Uterus (tissue), 4 donors: Measurements from ENCODE around the gene SMR3B. TPM values are rescaled to one million over a fixed set of nuclear protein-coding genes. Genes with fewer than 3 reads are reported as not detected.

ENCODE experiments used
- DNase-seq, 2 donors: peaks; one replicate each; pipeline ENCODE4 v3.0.0-alpha.2; 2019 to 2020
- H3K27ac ChIP-seq, 2 donors: fragments of 200-600 bp; sonication (generic); 1 replicate in 1 of 2; 2 replicates in 1 of 2; pipeline ENCODE4 v1.5.1; 2016 to 2018
- H3K27me3 ChIP-seq, 2 donors: fragments of 200-600 bp; sonication (generic); one replicate each; pipeline ENCODE4 v1.5.1; 2018 to 2019; ENCODE audit warnings: control low read depth in 1 of 2
- H3K36me3 ChIP-seq, 2 donors: fragments of 200-600 bp; sonication (generic); one replicate each; pipeline ENCODE4 v1.5.1; 2019; ENCODE audit warnings: control low read depth in 1 of 2
- H3K4me1 ChIP-seq, 2 donors: fragments of 200-600 bp; sonication (generic); one replicate each; pipeline ENCODE4 v1.5.1; 2018 to 2019; ENCODE audit warnings: control low read depth in 1 of 2
- H3K4me3 ChIP-seq, 2 donors: fragments of 200-600 bp; sonication (generic); 1 replicate in 1 of 2; 2 replicates in 1 of 2; pipeline ENCODE4 v1.5.1; 2018 to 2019; ENCODE audit warnings: mild to moderate bottlenecking in 1 of 2
- H3K9me3 ChIP-seq, 2 donors: fragments of 200-600 bp; sonication (generic); one replicate each; pipeline ENCODE4 v1.5.1; 2019; ENCODE audit warnings: control low read depth in 1 of 2
- CTCF ChIP-seq, 4 experiments: fragments of 200-600 bp in 2 of 4; fragments of 450-650 bp in 2 of 4; sonication (generic) in 2 of 4; IDR thresholded peaks; one replicate each; pipeline ENCODE4 v1.5.1; 2016 to 2019; ENCODE audit warnings: antibody characterized with exemption in 4 of 4, mild to moderate bottlenecking in 2 of 4, moderate library complexity in 1 of 4
- POLR2A ChIP-seq, 2 donors: fragments of 450-650 bp; IDR thresholded peaks; one replicate each; pipeline ENCODE4 v1.6.1; 2016; ENCODE audit warnings: antibody characterized with exemption in 2 of 2, mild to moderate bottlenecking in 1 of 2, moderate library complexity in 1 of 2
- intact Hi-C: fragments of 100-400 bp; cut with DNase I; formaldehyde crosslinking; loops from one replicate; pipeline ENCODE4 v1.15.1; 2023; ENCODE audit warnings: low total_unique reads
- total RNA-seq, 4 donors: library from RNA; depleted of rRNA in 3 of 4; stranded (reverse); fragments of >200 nt in 3 of 4; gene quantifications; one replicate each; pipeline versions ENCODE4 v1.1.0 to v1.2.4, GENCODE V29; 2014 to 2023
- donor health status: DM: yes; HTN: yes; CAD: no.

The SMR3B gene
- total RNA-seq, 4 donors from 2014 or later, result not detected

GRCh38 chr4:70399319-70399718, 16.4 kb downstream of the SMR3B start:
- DNase-seq, result no peak
- no peak overlapping the region for H3K27ac ChIP-seq
- no peak for TF ChIP-seq CTCF (IDR thresholded peaks at IDR 0.05)
- TF ChIP-seq POLR2A (IDR thresholded peaks at IDR 0.05), result no peak
- H3K4me1 ChIP-seq, result no peaks in the 10 kb centered on the region
- intact Hi-C loops, result no loop called here
- no peaks in the 10 kb centered on the region for H3K36me3 ChIP-seq
- no peak overlapping the region for H3K4me3 ChIP-seq
- no peaks in the 10 kb centered on the region for H3K9me3 ChIP-seq
- no peaks in the 10 kb centered on the region for H3K27me3 ChIP-seq

- H3K27me3 ChIP-seq, result no peaks in the 10 kb centered on the region
- H3K4me3 ChIP-seq, result no peak overlapping the region
- no peak for TF ChIP-seq CTCF (IDR thresholded peaks at IDR 0.05)
- TF ChIP-seq POLR2A (IDR thresholded peaks at IDR 0.05), result no peak
- no peak for DNase-seq
- no peaks in the 10 kb centered on the region for H3K9me3 ChIP-seq
- H3K36me3 ChIP-seq, result no peaks in the 10 kb centered on the region
- no peaks in the 10 kb centered on the region for H3K4me1 ChIP-seq
- intact Hi-C loops, result no loop called here
- no peak overlapping the region for H3K27ac ChIP-seq
Observed at GRCh38 chr4:70402762-70403161, 19.8 kb downstream of the SMR3B start.

GRCh38 chr4:70405765-70406164, 22.8 kb downstream of the SMR3B start:
- Histone ChIP-seq H3K27me3 (no peaks in the 10 kb centered on the region), H3K27ac (no peak overlapping the region), H3K9me3 (no peaks in the 10 kb centered on the region), H3K36me3 (no peaks in the 10 kb centered on the region), H3K4me1 (no peaks in the 10 kb centered on the region), H3K4me3 (no peak overlapping the region)
- no peak for DNase-seq
- intact Hi-C loops, result no loop called here
- TF ChIP-seq CTCF (IDR thresholded peaks at IDR 0.05) (no peak), POLR2A (IDR thresholded peaks at IDR 0.05) (no peak)

- Histone ChIP-seq H3K9me3 (no peaks in the 10 kb centered on the region), H3K27ac (no peak overlapping the region), H3K4me3 (no peak overlapping the region), H3K4me1 (no peaks in the 10 kb centered on the region), H3K27me3 (no peaks in the 10 kb centered on the region), H3K36me3 (no peaks in the 10 kb centered on the region)
- intact Hi-C loops, result no loop called here
- TF ChIP-seq CTCF (IDR thresholded peaks at IDR 0.05) (no peak), POLR2A (IDR thresholded peaks at IDR 0.05) (no peak)
- DNase-seq, result no peak
Observed at GRCh38 chr4:70425306-70425705, 42.4 kb downstream of the SMR3B start.

GRCh38 chr4:70426789-70427188, 43.9 kb downstream of the SMR3B start:
- no peak for DNase-seq
- no peak for TF ChIP-seq POLR2A (IDR thresholded peaks at IDR 0.05)
- TF ChIP-seq CTCF (IDR thresholded peaks at IDR 0.05), result no peak
- intact Hi-C loops, result no loop called here
- H3K27me3 ChIP-seq, result no peaks in the 10 kb centered on the region
- H3K9me3 ChIP-seq, result no peaks in the 10 kb centered on the region
- H3K27ac ChIP-seq, result no peak overlapping the region
- H3K4me1 ChIP-seq, result no peaks in the 10 kb centered on the region
- no peak overlapping the region for H3K4me3 ChIP-seq
- no peaks in the 10 kb centered on the region for H3K36me3 ChIP-seq
